Liver (tissue), 9 donors: ENCODE measurements around the gene SORBS2. TPM values are rescaled to one million over a fixed set of nuclear protein-coding genes. Genes with fewer than 3 reads are reported as not detected.

ENCODE experiments used
- DNase-seq: peaks from one replicate; pipeline ENCODE4 v3.0.0-alpha.2; 2017; ENCODE audit warnings: low spot score
- H3K27ac ChIP-seq, 2 donors: one replicate each; pipeline ENCODE4 v1.7.0; 2013; ENCODE audit warnings: inconsistent platforms in 2 of 2, low read length in 2 of 2, control low read depth in 1 of 2, low read depth in 1 of 2, mild to moderate bottlenecking in 1 of 2
- H3K27me3 ChIP-seq, 4 donors: one replicate each; pipeline versions ENCODE4 v1.6.1 to v1.7.0; 2013; ENCODE audit warnings: low read length in 3 of 4, inconsistent platforms in 1 of 4, mild to moderate bottlenecking in 1 of 4, moderate library complexity in 1 of 4; ENCODE audit not compliant: control insufficient read depth in 4 of 4, insufficient read depth in 4 of 4
- H3K36me3 ChIP-seq, 4 donors: one replicate each; pipeline versions ENCODE4 v1.6.1 to v1.7.0; 2013; ENCODE audit warnings: low read length in 3 of 4, mild to moderate bottlenecking in 3 of 4, low read depth in 1 of 4, moderate library complexity in 1 of 4; ENCODE audit not compliant: control insufficient read depth in 4 of 4, insufficient read depth in 3 of 4
- H3K4me1 ChIP-seq, 4 donors: one replicate each; pipeline versions ENCODE4 v1.6.1 to v1.7.0; 2013; ENCODE audit warnings: low read length in 3 of 4, mild to moderate bottlenecking in 3 of 4, moderate library complexity in 1 of 4; ENCODE audit not compliant: control insufficient read depth in 4 of 4, insufficient read depth in 4 of 4
- H3K4me3 ChIP-seq, 3 donors: one replicate each; pipeline versions ENCODE4 v1.6.1 to v1.7.0; 2013; ENCODE audit warnings: low read length in 3 of 3, control low read depth in 1 of 3, low read depth in 1 of 3, mild to moderate bottlenecking in 1 of 3
- H3K9ac ChIP-seq, 2 donors: one replicate each; pipeline ENCODE4 v1.7.0; 2013; ENCODE audit warnings: low read length in 2 of 2, mild to moderate bottlenecking in 2 of 2, moderate library complexity in 2 of 2, control low read depth in 1 of 2, low read depth in 1 of 2
- H3K9me3 ChIP-seq, 4 donors: one replicate each; pipeline versions ENCODE4 v1.6.1 to v1.7.0; 2013; ENCODE audit warnings: low read length in 3 of 4; ENCODE audit not compliant: control insufficient read depth in 4 of 4
- ATF3 ChIP-seq: IDR thresholded peaks from 2 replicates; pipeline ENCODE4 v1.6.1; 2016; ENCODE audit warnings: antibody characterized with exemption
- CTCF ChIP-seq: fragments of 150-350 bp; IDR thresholded peaks from 2 replicates; pipeline ENCODE4 v1.5.1; 2017; ENCODE audit warnings: improper control_type of control experiment, low read depth, low read length; ENCODE audit not compliant: missing input control
- EGR1 ChIP-seq, 2 donors: IDR thresholded peaks; 2 replicates each; pipeline ENCODE4 v1.6.1; 2016 to 2018; ENCODE audit warnings: antibody characterized with exemption in 2 of 2, low read depth in 2 of 2
- FOXA1 ChIP-seq: IDR thresholded peaks from 2 replicates; pipeline ENCODE4 v1.6.1; 2016; ENCODE audit warnings: antibody characterized with exemption
- FOXA2 ChIP-seq: IDR thresholded peaks from 2 replicates; pipeline ENCODE4 v1.6.1; 2016; ENCODE audit warnings: antibody characterized with exemption
- GABPA ChIP-seq, 2 donors: IDR thresholded peaks in 1 of 2; conservative IDR thresholded peaks in 1 of 2; 2 replicates each; pipeline ENCODE4 v1.6.1; 2016; ENCODE audit warnings: antibody characterized with exemption in 2 of 2, mild to moderate bottlenecking in 1 of 2, moderate library complexity in 1 of 2
- HNF4A ChIP-seq, 2 donors: conservative IDR thresholded peaks; 2 replicates each; pipeline ENCODE4 v1.6.1; 2016; ENCODE audit warnings: antibody characterized with exemption in 2 of 2, mild to moderate bottlenecking in 2 of 2
- HNF4G ChIP-seq: IDR thresholded peaks from 2 replicates; pipeline ENCODE4 v1.6.1; 2016; ENCODE audit warnings: antibody characterized with exemption
- JUND ChIP-seq, 2 donors: IDR thresholded peaks; 2 replicates each; pipeline ENCODE4 v1.6.1; 2016; ENCODE audit warnings: antibody characterized with exemption in 2 of 2
- MAX ChIP-seq: IDR thresholded peaks from 2 replicates; pipeline ENCODE4 v1.6.1; 2016; ENCODE audit warnings: antibody characterized with exemption
- NR2F2 ChIP-seq: IDR thresholded peaks from 2 replicates; pipeline ENCODE4 v1.6.1; 2016; ENCODE audit warnings: antibody characterized with exemption
- RAD21 ChIP-seq, 2 donors: IDR thresholded peaks; 2 replicates each; pipeline ENCODE4 v1.6.1; 2016; ENCODE audit warnings: antibody characterized with exemption in 2 of 2, mild to moderate bottlenecking in 2 of 2
- REST ChIP-seq: IDR thresholded peaks from 2 replicates; pipeline ENCODE4 v1.6.1; 2016; ENCODE audit warnings: antibody characterized with exemption, mild to moderate bottlenecking
- RXRA ChIP-seq, 2 donors: IDR thresholded peaks; 2 replicates each; pipeline ENCODE4 v1.6.1; 2017 to 2018; ENCODE audit warnings: antibody characterized with exemption in 2 of 2, mild to moderate bottlenecking in 1 of 2
- SP1 ChIP-seq: IDR thresholded peaks from 2 replicates; pipeline ENCODE4 v1.6.1; 2018; ENCODE audit warnings: antibody characterized with exemption, mild to moderate bottlenecking
- TAF1 ChIP-seq: conservative IDR thresholded peaks from 2 replicates; pipeline ENCODE4 v1.6.1; 2016; ENCODE audit warnings: antibody characterized with exemption, mild to moderate bottlenecking
- YY1 ChIP-seq: IDR thresholded peaks from 2 replicates; pipeline ENCODE4 v1.6.1; 2016; ENCODE audit warnings: antibody characterized with exemption, mild to moderate bottlenecking
- ZBTB33 ChIP-seq: IDR thresholded peaks from 2 replicates; pipeline ENCODE4 v1.6.1; 2016; ENCODE audit warnings: antibody characterized with exemption
- WGBS: extraction: QIAGEN DNeasy Blood & Tissue Kit; methylation state at CpG from one replicate; pipeline ENCODE4 v1.1.7; 2013; 5-methylcytosine and 5-hydroxymethylcytosine counted together
- polyA plus RNA-seq, 2 donors: library from polyadenylated mRNA; stranded (reverse) in 1 of 2; unstranded in 1 of 2; fragments of 200-250 nt in 1 of 2; fragments of >200 nt in 1 of 2; fragmentation: Nextera tagmentation in 1 of 2; extraction: Ambion mirVana in 1 of 2; gene quantifications; one replicate each; pipeline versions ENCODE4 v1.2.1 to v1.2.3, GENCODE V29; 2013 to 2015
- total RNA-seq, 2 donors: library from RNA; depleted of rRNA; stranded (reverse); fragments of >200 nt; gene quantifications; one replicate each; pipeline ENCODE4 v1.2.3, GENCODE V29; 2014
- donor health status: healthy.
- donor health status: healthy.
- donor health status: healthy.
- donor health status: healthy.
- donor health status: healthy.

Gene SORBS2
- total and polyA plus RNA-seq, 4 donors: 23.3 to 136 (median 59.6) TPM

GRCh38 chr4:185772391-185773093, 39.5 kb downstream of the SORBS2 start:
- H3K9ac ChIP-seq: peak overlapping the region; percentile 12 to 82
- H3K27ac ChIP-seq: peak overlapping the region; percentile 83 to 95
- peak overlapping the region in 1 of 3 donors; percentile 23 for H3K4me3 ChIP-seq
- peaks cover 3 to 47% (median 15%) of the 10 kb centered on the region in 4 donors for H3K4me1 ChIP-seq
- TF ChIP-seq ZBTB33 (no peak), NR2F2 (no peak), SP1 (no peak), RXRA (IDR thresholded peaks at IDR 0.05) (no peak), REST (no peak), ATF3 (no peak), CTCF (no peak), HNF4G (no peak), FOXA1 (no peak), TAF1 (no peak), JUND (IDR thresholded peaks at IDR 0.05) (no peak), EGR1 (IDR thresholded peaks at IDR 0.05; ENCODE audit: low read depth in 2 of 2) (no peak), RAD21 (IDR thresholded peaks at IDR 0.05) (no peak), HNF4A (conservative IDR thresholded peaks at IDR 0.05) (no peak), FOXA2 (no peak), MAX (no peak), GABPA (IDR thresholded peaks at IDR 0.05 in 1 of 2, conservative IDR thresholded peaks at IDR 0.05 in 1 of 2) (no peak), YY1 (no peak)
- peaks cover 0 to 2% (median 0%) of the 10 kb centered on the region in 4 donors for H3K36me3 ChIP-seq
- H3K27me3 ChIP-seq: no peaks in the 10 kb centered on the region
- 55% methylated on average over 12 of the region's 12 CpGs for WGBS
- no peaks in the 10 kb centered on the region for H3K9me3 ChIP-seq
- no peak for DNase-seq
